ENCODE data around the gene CNTNAP5. TPM values are rescaled to one million over a fixed set of nuclear protein-coding genes. Genes with fewer than 3 reads are reported as not detected.

CNTNAP5 gene
- total and polyA plus RNA-seq, 9 of the 15 experiments (the other 6 are each of a cell fraction or from before 2014, with no cell fraction given): not detected

DNA sequence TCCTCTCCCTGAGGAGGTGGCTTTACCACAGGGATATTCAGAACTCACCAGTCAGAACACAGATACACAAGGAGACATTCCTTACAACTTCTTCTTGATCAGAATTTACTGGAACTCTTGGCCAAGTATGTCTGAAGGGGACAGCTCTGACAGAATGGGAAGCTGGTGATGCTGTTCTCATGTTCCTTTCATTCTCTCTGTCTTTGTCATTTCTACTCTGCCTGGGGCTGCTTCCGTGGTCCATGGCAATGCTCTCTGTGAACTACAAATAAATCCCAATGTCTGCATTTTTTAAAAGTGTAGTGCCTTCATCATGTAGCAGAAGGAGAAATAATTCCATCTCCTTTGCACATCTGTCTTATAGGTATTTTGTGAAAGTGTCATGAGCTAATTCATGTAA is 730.3 kb downstream of the CNTNAP5 start:
- WGBS (ENCODE audit: insufficient coverage, low coverage, missing lambda C conversion rate): 0% methylated on average over 1 of the region's 1 CpG
- no peak for DNase-seq (ENCODE audit: extremely low read depth in 1 of 4, low spot score in 3 of 4)
- CTCF ChIA-PET (ENCODE audit: low intra/inter-chr PET ratio): no interaction called here

More for the DNA sequence above, 730.3 kb downstream of the CNTNAP5 start:
- H3K36me3 ChIP-seq (ENCODE audit: control insufficient read depth, insufficient read depth, low read length): no peaks in the 10 kb centered on the region
- H2AFZ ChIP-seq (ENCODE audit: low read depth, low read length): no peak overlapping the region
- no peaks in the 10 kb centered on the region for H3K9me1 ChIP-seq (ENCODE audit: control insufficient read depth, insufficient read depth, low read length)
- no peak overlapping the region for H3K9ac ChIP-seq (ENCODE audit: insufficient read depth in 1 of 2, low read depth in 2 of 2, low read length in 2 of 2)
- TF ChIP-seq PCBP2 (IDR thresholded peaks at IDR 0.05; ENCODE audit: low read depth, low read length, poor library complexity, severe bottlenecking): no peak
- TF ChIP-seq SRSF3 (IDR thresholded peaks at IDR 0.05; ENCODE audit: insufficient read depth, low read length): no peak
- TF ChIP-seq CBX2 (IDR thresholded peaks at IDR 0.05; ENCODE audit: insufficient read depth, low read length, poor library complexity, severe bottlenecking): no peak
- TF ChIP-seq, protein P1, sequence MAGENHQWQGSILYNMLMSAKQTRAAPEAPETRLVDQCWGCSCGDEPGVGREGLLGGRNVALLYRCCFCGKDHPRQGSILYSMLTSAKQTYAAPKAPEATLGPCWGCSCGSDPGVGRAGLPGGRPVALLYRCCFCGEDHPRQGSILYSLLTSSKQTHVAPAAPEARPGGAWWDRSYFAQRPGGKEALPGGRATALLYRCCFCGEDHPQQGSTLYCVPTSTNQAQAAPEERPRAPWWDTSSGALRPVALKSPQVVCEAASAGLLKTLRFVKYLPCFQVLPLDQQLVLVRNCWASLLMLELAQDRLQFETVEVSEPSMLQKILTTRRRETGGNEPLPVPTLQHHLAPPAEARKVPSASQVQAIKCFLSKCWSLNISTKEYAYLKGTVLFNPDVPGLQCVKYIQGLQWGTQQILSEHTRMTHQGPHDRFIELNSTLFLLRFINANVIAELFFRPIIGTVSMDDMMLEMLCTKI (IDR thresholded peaks at IDR 0.05; ENCODE audit: partially characterized antibody): no peak
- TF ChIP-seq, protein P2, sequence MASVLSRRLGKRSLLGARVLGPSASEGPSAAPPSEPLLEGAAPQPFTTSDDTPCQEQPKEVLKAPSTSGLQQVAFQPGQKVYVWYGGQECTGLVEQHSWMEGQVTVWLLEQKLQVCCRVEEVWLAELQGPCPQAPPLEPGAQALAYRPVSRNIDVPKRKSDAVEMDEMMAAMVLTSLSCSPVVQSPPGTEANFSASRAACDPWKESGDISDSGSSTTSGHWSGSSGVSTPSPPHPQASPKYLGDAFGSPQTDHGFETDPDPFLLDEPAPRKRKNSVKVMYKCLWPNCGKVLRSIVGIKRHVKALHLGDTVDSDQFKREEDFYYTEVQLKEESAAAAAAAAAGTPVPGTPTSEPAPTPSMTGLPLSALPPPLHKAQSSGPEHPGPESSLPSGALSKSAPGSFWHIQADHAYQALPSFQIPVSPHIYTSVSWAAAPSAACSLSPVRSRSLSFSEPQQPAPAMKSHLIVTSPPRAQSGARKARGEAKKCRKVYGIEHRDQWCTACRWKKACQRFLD (CRISPR knock-in tag; IDR thresholded peaks at IDR 0.05): no peak
- no peak for TF ChIP-seq PHF21A (IDR thresholded peaks at IDR 0.05; ENCODE audit: borderline replicate concordance, low read depth)
- no peak for TF ChIP-seq SP1 (CRISPR knock-in tag; IDR thresholded peaks at IDR 0.05)
- no peak for TF ChIP-seq EZH2 (IDR thresholded peaks at IDR 0.05; ENCODE audit: borderline replicate concordance, low read depth, low read length)
- no peak for TF ChIP-seq BDP1 (IDR thresholded peaks at IDR 0.05; ENCODE audit: insufficient read depth, insufficient read length)
- TF ChIP-seq GTF2A2 (tag; IDR thresholded peaks at IDR 0.05): no peak
- no peak for TF ChIP-seq MEIS2 (IDR thresholded peaks at IDR 0.05; ENCODE audit: partially characterized antibody)
- TF ChIP-seq FOSL1 (tag; conservative IDR thresholded peaks at IDR 0.05): no peak
- TF ChIP-seq, protein P3, sequence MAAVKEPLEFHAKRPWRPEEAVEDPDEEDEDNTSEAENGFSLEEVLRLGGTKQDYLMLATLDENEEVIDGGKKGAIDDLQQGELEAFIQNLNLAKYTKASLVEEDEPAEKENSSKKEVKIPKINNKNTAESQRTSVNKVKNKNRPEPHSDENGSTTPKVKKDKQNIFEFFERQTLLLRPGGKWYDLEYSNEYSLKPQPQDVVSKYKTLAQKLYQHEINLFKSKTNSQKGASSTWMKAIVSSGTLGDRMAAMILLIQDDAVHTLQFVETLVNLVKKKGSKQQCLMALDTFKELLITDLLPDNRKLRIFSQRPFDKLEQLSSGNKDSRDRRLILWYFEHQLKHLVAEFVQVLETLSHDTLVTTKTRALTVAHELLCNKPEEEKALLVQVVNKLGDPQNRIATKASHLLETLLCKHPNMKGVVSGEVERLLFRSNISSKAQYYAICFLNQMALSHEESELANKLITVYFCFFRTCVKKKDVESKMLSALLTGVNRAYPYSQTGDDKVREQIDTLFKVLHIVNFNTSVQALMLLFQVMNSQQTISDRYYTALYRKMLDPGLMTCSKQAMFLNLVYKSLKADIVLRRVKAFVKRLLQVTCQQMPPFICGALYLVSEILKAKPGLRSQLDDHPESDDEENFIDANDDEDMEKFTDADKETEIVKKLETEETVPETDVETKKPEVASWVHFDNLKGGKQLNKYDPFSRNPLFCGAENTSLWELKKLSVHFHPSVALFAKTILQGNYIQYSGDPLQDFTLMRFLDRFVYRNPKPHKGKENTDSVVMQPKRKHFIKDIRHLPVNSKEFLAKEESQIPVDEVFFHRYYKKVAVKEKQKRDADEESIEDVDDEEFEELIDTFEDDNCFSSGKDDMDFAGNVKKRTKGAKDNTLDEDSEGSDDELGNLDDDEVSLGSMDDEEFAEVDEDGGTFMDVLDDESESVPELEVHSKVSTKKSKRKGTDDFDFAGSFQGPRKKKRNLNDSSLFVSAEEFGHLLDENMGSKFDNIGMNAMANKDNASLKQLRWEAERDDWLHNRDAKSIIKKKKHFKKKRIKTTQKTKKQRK (IDR thresholded peaks at IDR 0.05; ENCODE audit: borderline replicate concordance, low read depth, low read length): no peak
- TF ChIP-seq HNRNPH1 (optimal IDR thresholded peaks at IDR 0.05; ENCODE audit: low read depth, low read length): no peak
- H3K27ac ChIP-seq (ENCODE audit: extremely low read depth, low read depth, low read length): no peak overlapping the region
- no peaks in the 10 kb centered on the region for H3K79me2 ChIP-seq (ENCODE audit: control insufficient read depth, insufficient read depth, low read length)
- no peak for ATAC-seq
- H3K4me2 ChIP-seq (ENCODE audit: insufficient read depth, low read length): no peak overlapping the region
- no peak overlapping the region for H3K4me3 ChIP-seq
- intact Hi-C loops (cut with micrococcal nuclease) (no loop called here), in situ Hi-C loops (cut with MboI) (no loop called here)
- no peaks in the 10 kb centered on the region for H3K27me3 ChIP-seq (ENCODE audit: control insufficient read depth in 2 of 2, insufficient read depth in 2 of 2, low read length in 2 of 2)
- no TSS peak for BruUV-seq (replicated peaks)
- H3K9me3 ChIP-seq (replicated peaks; ENCODE audit: control insufficient read depth, insufficient read depth, low read depth, low read length): no peaks in the 10 kb centered on the region
- H3K4me1 ChIP-seq (replicated peaks in 1 of 2; ENCODE audit: control insufficient read depth in 2 of 2, insufficient read depth in 2 of 2, low read length in 2 of 2): no peaks in the 10 kb centered on the region
- H4K20me1 ChIP-seq (replicated peaks; ENCODE audit: control insufficient read depth, insufficient read depth, low read length): no peaks in the 10 kb centered on the region
- POLR2A ChIA-PET: no interaction called here
- FAIRE-seq: no peak

All from K562 (cell line).